HEK293 (cell line): ENCODE measurements around the gene NATD1.

Experiments used
- CTCF ChIA-PET: fragments of 350-600 bp; formaldehyde crosslinking; extraction: SDS; loops from one replicate; lab custom pipeline; 2021; ENCODE audit warnings: antibody characterized with exemption; lab: Yijun Ruan, JAX
- POLR2A ChIA-PET: fragments of 300-600 bp; formaldehyde crosslinking; extraction: SDS; loops from one replicate; lab custom pipeline; 2020; ENCODE audit warnings: antibody characterized with exemption, inconsistent platforms; lab: Yijun Ruan, JAX
- H3K27ac ChIP-seq: fragments of 200-500 bp; sonication (Bioruptor generic); 2 replicates; pipeline ENCODE4 v1.5.1; 2014; ENCODE audit warnings: low read depth, low read length, control low read depth, inconsistent platforms; ENCODE audit errors: extremely low read depth
- H3K36me3 ChIP-seq, 2 experiments: fragments of 200-500 bp in 1 of 2; sonication (Bioruptor generic) in 1 of 2; 1 replicate in 1 of 2; 2 replicates in 1 of 2; pipeline ENCODE4 v1.5.1; 2014 to 2017; ENCODE audit warnings: inconsistent platforms in 2 of 2, low read length in 2 of 2; ENCODE audit not compliant: control insufficient read depth in 2 of 2, insufficient read depth in 1 of 2
- H3K4me1 ChIP-seq: fragments of 200-500 bp; sonication (Bioruptor generic); 2 replicates; pipeline ENCODE4 v1.5.1; 2014; ENCODE audit warnings: mild to moderate bottlenecking, low read length, inconsistent platforms; ENCODE audit not compliant: control insufficient read depth, insufficient read depth
- H3K4me3 ChIP-seq: 2 replicates; pipeline ENCODE4 v1.5.1; 2011; ENCODE audit warnings: low read depth, mild to moderate bottlenecking, control low read depth, low read length, moderate library complexity
- H3K9me3 ChIP-seq: fragments of 200-500 bp; sonication (Bioruptor generic); 2 replicates; pipeline ENCODE4 v1.5.1; 2014; ENCODE audit warnings: low read depth, low read length, inconsistent platforms; ENCODE audit not compliant: control insufficient read depth, insufficient read depth
- BCL11B ChIP-seq: fragments of 450-650 bp; formaldehyde crosslinking; IDR thresholded peaks from 2 replicates; pipeline ENCODE4 v1.5.1; 2016; ENCODE audit warnings: low read depth, missing biosample characterization, missing genetic modification characterization
- FEZF1 ChIP-seq: fragments of 450-650 bp; formaldehyde crosslinking; IDR thresholded peaks from 2 replicates; pipeline ENCODE4 v1.5.1; 2016; ENCODE audit warnings: missing biosample characterization, missing genetic modification characterization
- GLIS1 ChIP-seq: fragments of 450-650 bp; formaldehyde crosslinking; IDR thresholded peaks from 2 replicates; pipeline ENCODE4 v1.5.1; 2016; ENCODE audit warnings: missing biosample characterization, missing genetic modification characterization
- PRDM4 ChIP-seq: fragments of 450-650 bp; formaldehyde crosslinking; IDR thresholded peaks from 2 replicates; pipeline ENCODE4 v1.5.1; 2017; ENCODE audit warnings: missing biosample characterization, missing genetic modification characterization
- PRDM6 ChIP-seq: fragments of 450-650 bp; formaldehyde crosslinking; IDR thresholded peaks from 2 replicates; pipeline ENCODE4 v1.5.1; 2017; ENCODE audit warnings: missing biosample characterization, missing genetic modification characterization
- SP2 ChIP-seq: fragments of 450-650 bp; formaldehyde crosslinking; IDR thresholded peaks from 2 replicates; pipeline ENCODE4 v1.5.1; 2016; ENCODE audit warnings: missing biosample characterization, missing genetic modification characterization
- ZBTB10 ChIP-seq: fragments of 450-650 bp; formaldehyde crosslinking; IDR thresholded peaks from 2 replicates; pipeline ENCODE4 v1.5.1; 2016; ENCODE audit warnings: missing biosample characterization, missing genetic modification characterization
- ZBTB26 ChIP-seq: fragments of 450-650 bp; formaldehyde crosslinking; optimal IDR thresholded peaks from 2 replicates; pipeline ENCODE3; 2016; ENCODE audit warnings: missing biosample characterization, mild to moderate bottlenecking, missing genetic modification characterization
- ZBTB6 ChIP-seq: fragments of 450-650 bp; formaldehyde crosslinking; IDR thresholded peaks from 2 replicates; pipeline ENCODE4 v1.5.1; 2017; ENCODE audit warnings: missing biosample characterization, missing genetic modification characterization
- ZFHX2 ChIP-seq: fragments of 450-650 bp; formaldehyde crosslinking; conservative IDR thresholded peaks from 2 replicates; pipeline ENCODE4 v1.5.1; 2016; ENCODE audit warnings: missing biosample characterization, missing genetic modification characterization
- ZFP3 ChIP-seq: fragments of 450-650 bp; formaldehyde crosslinking; IDR thresholded peaks from 2 replicates; pipeline ENCODE4 v1.5.1; 2016; ENCODE audit warnings: low read depth, missing biosample characterization, missing genetic modification characterization
- ZNF530 ChIP-seq: fragments of 450-650 bp; formaldehyde crosslinking; IDR thresholded peaks from 2 replicates; pipeline ENCODE4 v1.5.1; 2016; ENCODE audit warnings: low read depth, missing biosample characterization, missing genetic modification characterization
- ZNF560 ChIP-seq: fragments of 450-650 bp; formaldehyde crosslinking; IDR thresholded peaks from 2 replicates; pipeline ENCODE4 v1.5.1; 2017; ENCODE audit warnings: missing biosample characterization, missing genetic modification characterization, borderline replicate concordance
- ZNF660 ChIP-seq: fragments of 450-650 bp; IDR thresholded peaks from 2 replicates; pipeline ENCODE4 v1.5.1; 2018; ENCODE audit warnings: missing biosample characterization, mild to moderate bottlenecking, missing genetic modification characterization
- ZNF791 ChIP-seq: fragments of 450-650 bp; formaldehyde crosslinking; IDR thresholded peaks from 2 replicates; pipeline ENCODE4 v1.5.1; 2016; ENCODE audit warnings: missing biosample characterization, missing genetic modification characterization

Gene NATD1

GRCh38 chr17:21252796-21253645 lies at the start of gene NATD1 (continued):
- TF ChIP-seq ZBTB26 (tag by site-specific recombination) (peak; percentile 74), SP2 (tag by site-specific recombination) (peak; percentile 7; the same call in 1 of the 2 replicates), BCL11B (tag by site-specific recombination) (no peak)

GRCh38 chr17:21301593-21302550 lies 48.7 kb upstream of the NATD1 start:
- Histone ChIP-seq H3K27ac (no peak overlapping the region), H3K4me3 (no peak overlapping the region), H3K4me1 (no peaks in the 10 kb centered on the region)

GRCh38 chr17:21300601-21301571 lies 47.7 kb upstream of the NATD1 start:
- no peaks in the 10 kb centered on the region for H3K4me1 ChIP-seq
- H3K36me3 ChIP-seq = peaks cover 10 to 86% of the 10 kb centered on the region in 2 experiments; a peak in 2 of 3 replicates
- H3K9me3 ChIP-seq = no peaks in the 10 kb centered on the region
- no peak overlapping the region for H3K27ac ChIP-seq
- H3K4me3 ChIP-seq = no peak overlapping the region
- POLR2A ChIA-PET = interaction anchor here (0.5 kb wide), 1 partner anchor 14 kb away, joined by 3 read pairs; no protein-coding TSS in a partner anchor
- CTCF ChIA-PET = no interaction called here
- TF ChIP-seq ZNF660 (tag by site-specific recombination) (no peak), PRDM4 (tag by site-specific recombination) (no peak), ZNF791 (tag by site-specific recombination) (no peak), ZNF530 (no peak), ZBTB6 (no peak), PRDM6 (tag by site-specific recombination) (no peak), GLIS1 (tag by site-specific recombination) (no peak)

More at GRCh38 chr17:21301593-21302550, 48.7 kb upstream of the NATD1 start:
- H3K9me3 ChIP-seq = no peaks in the 10 kb centered on the region
- CTCF ChIA-PET = interaction anchor here (0.5 to 0.9 kb wide), 3 partner anchors 16 to 69 kb away, joined by 3 to 4 read pairs (median 3); no protein-coding TSS in a partner anchor
- peak; percentile 28; the same call in 1 of the 2 replicates for TF ChIP-seq ZFHX2 (tag by site-specific recombination)
- TF ChIP-seq ZBTB10 (tag by site-specific recombination) = no peak
- no peak for TF ChIP-seq ZNF560 (tag by site-specific recombination)
- TF ChIP-seq FEZF1 (tag by site-specific recombination) = no peak
- no peak for TF ChIP-seq ZFP3 (tag by site-specific recombination)
- TF ChIP-seq, all 188 proteins: peak for 1
- POLR2A ChIA-PET = interaction anchor here (0.5 kb wide), 1 partner anchor 13 kb away, joined by 3 read pairs; no protein-coding TSS in a partner anchor
- peaks cover 10 to 89% of the 10 kb centered on the region in 2 experiments; a peak in 2 of 3 replicates for H3K36me3 ChIP-seq
